ENCODE measurements around the gene NDUFV2.
"Not testable (repeated sequence)": the region's sequence is repeated elsewhere in the genome, so short reads cannot be mapped to it uniquely, and the experiment has no call there.

Gene NDUFV2

GRCh38 chr18:9092665-9093064 lies 9.8 kb upstream of the NDUFV2 start:
- DNase-seq = no peak

DNA sequence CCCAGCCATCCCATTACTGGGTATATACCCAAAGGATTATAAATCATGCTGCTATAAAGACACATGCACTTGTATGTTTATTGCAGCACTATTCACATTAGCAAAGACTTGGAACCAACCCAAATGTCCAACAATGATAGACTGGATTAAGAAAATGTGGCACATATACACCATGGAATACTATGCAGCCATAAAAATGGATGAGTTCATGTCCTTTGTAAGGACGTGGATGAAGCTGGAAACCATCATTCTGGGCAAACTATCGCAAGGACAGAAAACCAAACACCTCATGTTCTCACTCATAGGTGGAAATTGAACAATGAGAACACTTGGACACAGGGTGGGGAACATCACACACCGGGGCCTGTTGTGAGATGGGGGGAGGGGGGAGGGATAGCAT lies 9.4 kb upstream of the NDUFV2 start:
- not testable (repeated sequence) for DNase-seq

- peak; percentile 76 for DNase-seq
These were observed 7.9 kb upstream of the NDUFV2 start for GRCh38 chr18:9094307-9095226.

- DNase-seq = peak; percentile 60
These were observed 7.0 kb upstream of the NDUFV2 start for GRCh38 chr18:9095297-9096006.

DNA sequence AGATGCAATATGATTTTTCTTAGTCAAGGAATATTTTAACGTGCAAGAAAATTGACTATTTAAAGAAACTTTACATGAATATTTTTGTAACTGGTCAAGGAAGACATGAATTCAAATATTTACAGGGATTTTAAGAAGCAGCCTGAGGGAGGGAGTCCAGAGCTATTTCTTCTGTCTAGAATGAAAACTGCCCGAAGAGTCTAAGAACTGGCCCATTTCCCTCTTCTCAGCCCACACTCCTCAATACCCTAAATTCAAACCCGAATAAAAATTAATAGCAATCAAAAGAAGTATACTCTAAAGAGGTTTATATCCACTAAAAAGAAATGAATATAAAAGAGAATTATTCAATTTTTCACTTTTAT lies 6.5 kb upstream of the NDUFV2 start:
- no peak for DNase-seq

GRCh38 chr18:9096685-9097084 lies 5.8 kb upstream of the NDUFV2 start:
- DNase-seq = no peak

- no peak for DNase-seq
These were observed 5.2 kb upstream of the NDUFV2 start for GRCh38 chr18:9097349-9097748.

- DNase-seq = no peak
These were observed 1.7 kb upstream of the NDUFV2 start for GRCh38 chr18:9100796-9101195.

DNA sequence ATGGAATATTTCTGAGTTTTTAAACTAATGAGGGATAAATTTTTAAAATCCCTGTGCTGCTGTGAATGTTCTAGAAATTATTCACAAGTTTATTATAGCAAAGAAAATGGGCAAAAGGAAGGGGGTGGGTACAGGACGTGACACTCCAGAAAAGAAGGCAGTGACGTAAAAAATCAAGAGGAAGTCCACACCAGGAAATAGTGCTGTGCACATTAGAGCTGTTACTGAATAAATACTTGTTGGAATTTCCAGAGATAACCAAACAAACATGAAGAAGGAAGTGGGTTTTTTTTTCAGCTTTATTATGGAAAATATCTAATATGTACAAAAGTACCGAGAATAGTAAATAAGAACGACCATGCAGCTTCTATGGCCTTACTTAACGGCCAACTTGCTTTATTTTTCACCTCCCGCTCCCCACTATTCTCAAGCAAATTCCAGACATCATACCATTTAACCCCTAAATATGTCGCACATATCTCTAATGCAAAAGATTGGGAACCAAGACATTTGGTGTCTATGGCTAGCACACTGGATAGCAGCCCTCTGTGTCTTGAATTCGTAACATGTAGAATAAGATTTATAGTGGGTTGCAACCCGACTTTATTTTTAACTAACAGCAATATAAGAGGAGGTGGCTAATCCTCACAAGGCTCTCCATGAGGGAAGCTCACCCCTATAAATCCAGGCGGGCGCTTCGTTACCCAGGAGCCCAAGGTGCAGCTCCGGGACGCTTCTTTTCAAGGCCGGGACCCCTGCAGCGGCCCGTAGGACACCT lies 580 bp upstream of the NDUFV2 start:
- no peak for DNase-seq

- DNase-seq = no peak
These were observed 926 bp downstream of the NDUFV2 start for GRCh38 chr18:9103376-9103873.

- DNase-seq = no peak
These were observed 1.9 kb downstream of the NDUFV2 start for GRCh38 chr18:9104244-9104901.

- DNase-seq = no peak
These were observed 2.9 kb downstream of the NDUFV2 start for GRCh38 chr18:9105420-9105819.

DNA sequence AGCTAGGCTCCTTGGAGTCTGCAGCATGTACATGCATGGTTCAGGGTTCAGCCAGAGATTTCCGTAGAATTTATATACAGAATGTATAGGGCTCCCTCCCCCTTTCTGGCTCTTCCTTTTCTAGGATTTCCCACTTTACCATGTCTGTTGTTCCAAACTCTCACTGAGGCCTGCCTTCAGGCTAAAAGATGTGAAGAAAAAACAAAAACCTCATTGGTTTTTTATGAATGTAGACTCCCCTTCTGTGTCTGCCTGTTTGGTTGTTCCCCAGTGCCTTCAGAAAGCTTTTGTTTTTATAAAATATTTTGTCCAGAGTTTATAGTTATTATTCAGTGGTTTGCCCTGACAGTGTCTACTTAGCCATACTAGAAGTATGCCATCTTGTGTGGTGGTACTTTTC lies 3.6 kb downstream of the NDUFV2 start:
- no peak for DNase-seq

DNA sequence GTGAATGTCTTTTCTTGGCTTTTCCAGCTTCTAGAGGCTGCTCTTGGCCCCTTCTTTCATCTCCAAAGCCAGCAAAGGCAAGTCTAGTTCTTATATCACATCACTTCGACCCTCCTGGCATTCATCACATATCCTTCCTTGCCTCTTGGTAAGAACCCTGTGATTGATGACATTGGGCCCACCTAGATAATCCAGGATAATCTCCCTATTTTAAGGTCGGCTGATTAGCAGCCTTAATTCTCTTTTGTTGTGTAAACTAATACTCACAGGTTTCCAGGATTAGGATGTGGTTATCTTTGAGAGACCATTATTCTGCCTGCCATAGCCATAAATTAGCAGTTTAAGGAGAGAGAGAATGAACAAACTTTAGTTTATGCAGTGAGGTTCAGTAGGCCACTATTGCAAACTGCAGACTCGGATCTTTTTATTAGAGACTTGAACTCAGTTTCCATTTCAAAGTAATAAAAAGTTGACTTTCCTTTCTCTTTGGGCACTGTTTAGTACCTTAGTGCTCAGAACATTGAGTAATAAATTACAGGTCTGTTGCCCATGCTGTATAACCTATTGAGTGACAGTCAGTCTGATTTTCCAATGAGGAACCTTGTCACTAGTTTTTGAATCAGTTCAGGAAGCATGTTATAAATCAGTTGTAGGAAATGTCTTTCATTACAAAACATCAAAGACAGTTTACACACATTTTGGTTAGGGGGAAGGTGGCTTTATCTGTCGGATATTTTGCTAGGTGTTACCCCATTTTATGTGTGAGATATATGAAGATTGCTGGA lies 4.5 kb downstream of the NDUFV2 start:
- DNase-seq = no peak

DNA sequence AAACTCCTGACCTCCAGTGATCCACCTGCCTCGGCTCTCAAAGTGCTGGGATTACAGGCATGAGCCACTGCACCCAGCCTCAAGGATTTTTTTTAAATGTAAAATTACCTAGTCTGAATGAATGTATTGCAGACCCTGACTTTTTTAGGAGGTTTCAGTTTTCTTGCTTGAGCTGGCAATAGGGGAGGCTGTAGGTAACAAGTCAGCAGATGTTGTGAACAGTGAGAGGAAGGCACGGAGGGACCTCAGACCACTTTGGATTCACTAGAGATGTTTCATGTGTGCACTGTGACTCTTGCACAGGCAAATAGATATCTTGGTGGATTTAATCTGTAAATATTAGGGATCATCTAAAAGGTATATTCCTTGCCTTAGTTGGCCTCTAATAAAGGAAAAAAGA lies 6.4 kb downstream of the NDUFV2 start:
- no peak for DNase-seq

GRCh38 chr18:9109523-9109922 lies 7.0 kb downstream of the NDUFV2 start:
- no peak for DNase-seq

- no peak for DNase-seq
These were observed 11.1 kb downstream of the NDUFV2 start for GRCh38 chr18:9113468-9114149.

GRCh38 chr18:9115984-9116383 lies 13.5 kb downstream of the NDUFV2 start:
- no peak for DNase-seq

- no peak for DNase-seq
These were observed 15.7 kb downstream of the NDUFV2 start for GRCh38 chr18:9117980-9118841.

DNA sequence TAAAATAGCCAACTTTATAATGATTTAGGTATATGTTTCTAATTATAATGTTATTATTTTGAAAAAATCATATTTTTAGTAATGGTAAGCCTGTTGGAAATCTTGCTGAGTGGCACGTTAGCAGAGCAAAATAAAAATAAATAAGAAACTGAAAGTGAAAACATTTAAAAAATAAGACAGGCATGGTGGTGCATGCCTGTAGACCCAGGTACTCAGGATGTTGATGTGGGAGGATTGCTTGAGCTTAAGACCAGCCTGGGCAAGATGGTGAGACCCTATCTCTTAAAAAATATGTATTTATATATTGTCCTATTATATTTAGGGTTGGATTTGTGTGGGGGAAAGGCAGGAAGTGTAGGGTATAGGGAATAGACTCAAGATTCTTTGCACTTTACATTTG lies 18.3 kb downstream of the NDUFV2 start:
- no peak for DNase-seq

Measured in stimulated activated naive CD4-positive, alpha-beta T cell treated with Interleukin-2 at 50 U/mL for 16 hours (primary cell).